Measurements from ENCODE around the gene YPEL1.

- TF ChIP-seq CTCF (IDR thresholded peaks at IDR 0.05) (no peak), POLR2AphosphoS5 (IDR thresholded peaks at IDR 0.05) (no peak)
These were observed 71.9 kb downstream of the YPEL1 start for GRCh38 chr22:21663738-21664137.
